Suppressor macrophage (primary cell): ENCODE data around the gene TRIM59.
A peak's percentile ranks its signal among the peaks of the same experiment; 100 is the strongest.

ENCODE experiments used
- DNase-seq, 4 experiments: peaks; one replicate each; pipeline ENCODE4 v3.0.0-alpha.2; 2020 to 2022
- total RNA-seq, 17 experiments: gene quantifications; one replicate each; lab custom pipeline; 2026; ENCODE audit warnings: mixed read lengths in 6 of 17, inconsistent platforms in 3 of 17; lab: John Stamatoyannopoulos, UW

Gene TRIM59, protein sequence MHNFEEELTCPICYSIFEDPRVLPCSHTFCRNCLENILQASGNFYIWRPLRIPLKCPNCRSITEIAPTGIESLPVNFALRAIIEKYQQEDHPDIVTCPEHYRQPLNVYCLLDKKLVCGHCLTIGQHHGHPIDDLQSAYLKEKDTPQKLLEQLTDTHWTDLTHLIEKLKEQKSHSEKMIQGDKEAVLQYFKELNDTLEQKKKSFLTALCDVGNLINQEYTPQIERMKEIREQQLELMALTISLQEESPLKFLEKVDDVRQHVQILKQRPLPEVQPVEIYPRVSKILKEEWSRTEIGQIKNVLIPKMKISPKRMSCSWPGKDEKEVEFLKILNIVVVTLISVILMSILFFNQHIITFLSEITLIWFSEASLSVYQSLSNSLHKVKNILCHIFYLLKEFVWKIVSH
- 0.90 to 15.4 (median 5.0) reads per million in 17 experiments for total RNA-seq

DNA sequence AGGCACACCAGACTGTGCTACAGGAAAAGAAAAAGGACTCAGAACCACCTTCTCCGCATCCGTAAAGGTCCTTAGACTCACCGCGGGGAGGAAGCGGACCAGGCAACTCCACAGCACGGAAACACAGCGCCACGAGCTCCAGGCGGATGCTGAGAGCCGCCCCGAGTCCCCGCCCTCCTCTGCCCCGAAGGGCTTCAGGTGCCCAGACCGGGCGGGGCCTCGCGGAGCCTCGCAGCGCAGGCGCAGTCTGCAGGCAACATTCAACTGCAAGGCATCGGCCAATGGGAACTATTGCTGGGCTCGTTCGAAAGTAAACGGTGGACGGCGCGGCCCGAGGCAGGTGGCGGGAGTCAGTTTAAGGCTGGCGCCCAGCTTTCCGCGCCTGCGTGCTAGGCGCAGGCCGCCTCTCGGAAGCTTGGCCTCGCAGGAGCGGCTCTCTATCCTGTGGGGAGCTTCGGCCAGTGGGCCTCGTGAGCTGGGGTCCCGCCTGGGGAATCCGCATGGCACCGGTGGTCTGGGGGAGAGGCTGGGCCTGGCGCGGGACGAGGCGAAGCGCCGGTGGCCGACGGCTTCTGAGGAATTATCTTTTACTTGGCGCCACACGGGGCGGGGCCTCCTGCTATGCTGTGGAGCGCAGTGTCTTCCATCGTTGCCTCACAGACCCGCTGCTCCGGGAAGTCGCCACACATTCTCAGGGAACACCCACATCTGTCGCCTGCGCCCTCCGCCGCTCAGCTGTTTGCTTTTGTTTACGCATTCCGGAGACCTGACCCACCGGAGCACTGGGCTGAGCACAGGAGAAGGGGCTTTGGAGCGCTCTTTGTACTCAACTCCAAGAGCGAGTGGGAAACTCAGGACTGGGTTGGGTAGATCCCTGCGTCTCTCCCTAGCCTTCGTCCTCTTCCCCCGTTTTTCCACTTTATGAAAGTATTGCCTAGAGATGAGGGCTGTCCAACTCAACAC lies at the start of gene TRIM59:
Gene TRIM59 (minus strand): TSS at position 151 of the 963 bp plus-strand sequence. CDS start 10,603 bp downstream, outside the sequence.
- DNase-seq: peak; percentile 93 to 95 (median 94)

DNA sequence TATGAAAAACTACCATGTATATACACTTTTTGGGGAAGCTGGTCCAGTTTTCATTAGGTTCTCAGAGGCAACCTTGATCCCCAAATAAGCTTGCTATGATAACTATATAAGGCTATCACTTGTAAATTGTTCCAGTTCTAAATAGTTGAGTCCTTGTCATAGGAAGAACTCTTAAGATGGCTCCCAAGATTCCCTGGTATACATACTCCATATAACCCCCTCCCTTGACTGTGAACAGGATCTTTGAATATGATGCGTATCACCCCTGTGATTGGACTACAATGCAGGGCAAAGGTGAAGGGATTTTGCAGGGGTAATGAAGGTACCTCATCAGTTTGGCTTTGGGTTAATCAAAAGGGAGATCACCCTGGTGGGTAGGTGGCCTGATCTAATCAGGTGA lies 48.6 kb upstream of the TRIM59 start:
- no peak for DNase-seq

DNA sequence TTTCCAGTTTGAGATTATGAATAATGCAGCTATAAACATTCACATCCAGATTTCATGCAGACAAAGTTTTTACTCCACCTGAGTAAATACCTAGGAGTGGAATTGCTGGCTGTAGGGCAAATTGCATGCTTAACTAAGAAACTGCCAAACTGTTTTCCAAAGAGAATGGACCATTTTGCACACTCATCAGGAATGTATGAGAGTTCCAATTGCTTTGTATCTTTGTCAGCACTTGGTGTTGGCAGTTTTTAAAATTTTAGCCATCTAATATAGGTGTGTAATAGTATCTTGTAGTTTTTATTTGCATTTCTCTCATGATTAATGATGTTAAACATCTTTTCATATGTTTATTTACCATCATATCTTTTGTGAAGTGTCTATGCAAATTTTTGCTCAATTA lies 40.6 kb upstream of the TRIM59 start:
- no peak for DNase-seq

DNA sequence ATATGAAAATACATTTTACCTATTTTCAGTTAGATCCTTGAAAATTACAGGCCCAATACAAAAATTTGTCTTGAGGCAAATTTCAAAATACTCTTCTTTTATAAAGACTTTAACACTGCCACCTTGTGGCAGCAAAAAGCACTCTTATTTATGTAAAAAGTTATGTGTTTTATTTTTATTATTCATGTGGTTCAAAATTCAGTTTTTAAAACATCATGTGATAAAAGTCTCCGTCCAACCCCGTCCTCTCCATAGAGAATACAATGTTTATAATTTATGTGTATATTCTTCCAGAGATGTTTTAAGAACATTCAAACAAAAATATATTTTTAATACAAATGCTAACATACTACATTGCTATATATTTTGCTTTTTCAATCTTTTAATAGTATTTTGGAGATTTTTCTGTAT lies 36.9 kb upstream of the TRIM59 start:
- DNase-seq: peak in 3 of 4 experiments; percentile 47 to 81 (median 64)

DNA sequence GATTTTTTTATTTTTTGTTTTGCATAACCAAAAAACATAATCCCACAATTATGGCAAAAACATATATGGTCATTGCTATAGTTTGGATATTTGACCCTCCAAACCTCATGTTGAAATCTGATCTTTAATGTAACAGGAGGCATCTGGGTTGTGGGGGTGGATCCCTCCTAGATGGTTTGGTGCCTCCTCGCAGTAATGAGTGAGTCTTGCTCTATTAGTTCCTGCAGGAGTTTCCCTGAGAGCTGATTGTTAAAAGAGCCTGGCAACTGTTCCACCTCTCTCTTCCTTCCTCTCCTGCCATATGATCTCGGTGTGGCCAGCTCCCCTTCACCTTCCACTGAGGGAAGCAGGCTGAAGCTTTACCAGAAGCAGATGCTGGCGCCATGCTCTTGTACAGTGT lies 33.2 kb upstream of the TRIM59 start:
- no peak for DNase-seq

DNA sequence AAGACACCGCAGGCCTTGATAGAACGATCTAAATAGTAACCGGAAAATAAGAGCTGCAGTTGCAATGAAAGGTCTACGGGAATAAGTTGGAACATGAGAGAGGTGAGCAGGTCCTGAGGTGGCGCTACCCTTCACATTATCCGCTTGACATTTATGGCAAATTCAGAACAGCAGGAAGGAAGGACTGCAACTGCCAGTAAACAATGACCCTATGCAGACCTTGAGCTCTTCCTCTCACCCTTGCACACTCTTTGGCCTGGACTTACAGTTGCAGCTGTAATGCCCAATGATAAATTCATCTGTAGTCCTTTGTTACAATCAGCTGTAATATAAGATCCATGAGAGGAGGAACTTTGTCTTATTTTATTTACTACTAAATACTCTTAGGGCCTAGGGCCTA lies 32.3 kb upstream of the TRIM59 start:
- DNase-seq: no peak

DNA sequence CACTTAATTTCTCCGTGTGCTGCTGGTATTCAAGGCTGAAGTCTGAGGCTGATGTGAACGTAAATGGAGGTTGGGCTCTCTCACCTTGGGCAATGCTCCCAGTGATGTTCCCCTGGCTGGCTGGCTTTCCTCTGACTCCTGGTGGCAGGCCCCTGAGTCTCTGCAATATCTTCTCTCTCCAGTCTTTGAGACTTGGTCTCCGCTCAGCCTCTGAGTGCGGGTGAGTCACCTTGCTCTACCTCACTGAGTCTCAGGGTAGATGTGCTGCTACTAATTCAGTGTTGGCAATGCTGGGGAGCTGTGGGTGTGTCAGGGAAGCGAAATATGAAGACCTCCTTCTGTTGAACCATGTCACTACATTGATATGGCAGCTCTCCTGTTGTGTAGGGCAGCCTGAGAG lies 31.3 kb upstream of the TRIM59 start:
- DNase-seq: no peak

DNA sequence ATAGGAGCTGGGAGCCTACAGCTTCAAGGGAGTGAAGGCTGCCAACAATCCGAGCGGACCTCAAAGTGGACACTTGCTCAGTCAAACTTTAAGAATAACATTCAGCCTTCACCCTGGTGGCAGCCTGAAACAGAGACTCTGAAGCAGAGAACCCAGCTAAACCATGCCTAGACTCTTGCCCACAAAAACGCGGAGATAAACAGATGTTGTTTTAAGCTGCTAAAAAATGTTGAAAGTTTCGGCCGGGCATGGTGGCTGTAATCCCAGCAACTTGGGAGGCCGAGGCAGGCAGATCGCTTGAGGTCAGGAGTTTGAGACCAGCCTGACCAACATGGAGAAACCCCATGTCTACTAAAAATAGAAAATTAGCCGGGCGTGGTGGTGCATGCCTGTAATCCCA lies 29.8 kb upstream of the TRIM59 start:
- DNase-seq: no peak

DNA sequence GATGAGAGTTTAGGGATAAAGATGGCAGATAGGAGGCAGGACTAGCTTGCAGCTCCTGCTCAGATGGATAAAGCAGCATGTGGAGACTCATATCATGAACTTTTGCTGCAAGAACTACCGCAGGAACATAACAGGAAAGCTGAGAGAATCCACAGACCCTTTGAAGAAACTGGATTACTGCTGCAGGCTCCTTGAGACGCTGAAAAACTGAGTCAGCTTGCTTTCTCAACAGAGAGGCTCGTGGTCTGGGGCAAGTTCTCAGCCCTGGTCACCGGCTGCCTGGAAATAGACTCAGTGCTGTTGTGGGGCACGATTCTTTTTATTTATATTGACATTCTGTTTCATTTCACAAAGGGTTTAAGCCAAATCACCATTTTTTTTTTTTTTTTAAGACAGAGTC lies 28.8 kb upstream of the TRIM59 start:
- no peak for DNase-seq

DNA sequence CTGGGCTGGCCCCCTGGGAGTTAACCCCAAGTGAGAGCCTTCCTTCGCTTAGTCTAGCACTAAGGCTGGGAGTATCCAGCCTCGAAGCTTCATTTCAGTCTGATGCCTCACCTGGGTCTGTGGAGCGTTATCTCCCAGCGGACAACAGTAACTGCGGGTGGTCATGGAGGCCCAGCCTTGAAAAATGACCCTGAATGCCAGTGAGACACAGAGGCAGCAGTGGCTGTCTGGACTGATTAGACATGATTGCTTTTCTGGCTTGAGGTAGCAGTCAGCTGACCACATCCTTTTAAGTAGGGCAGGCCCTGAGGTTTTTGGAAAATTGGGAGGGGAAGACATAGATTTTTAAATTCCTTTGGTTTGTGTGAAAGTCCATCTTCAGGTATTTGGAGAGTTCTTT lies 28.2 kb upstream of the TRIM59 start:
- DNase-seq: no peak

DNA sequence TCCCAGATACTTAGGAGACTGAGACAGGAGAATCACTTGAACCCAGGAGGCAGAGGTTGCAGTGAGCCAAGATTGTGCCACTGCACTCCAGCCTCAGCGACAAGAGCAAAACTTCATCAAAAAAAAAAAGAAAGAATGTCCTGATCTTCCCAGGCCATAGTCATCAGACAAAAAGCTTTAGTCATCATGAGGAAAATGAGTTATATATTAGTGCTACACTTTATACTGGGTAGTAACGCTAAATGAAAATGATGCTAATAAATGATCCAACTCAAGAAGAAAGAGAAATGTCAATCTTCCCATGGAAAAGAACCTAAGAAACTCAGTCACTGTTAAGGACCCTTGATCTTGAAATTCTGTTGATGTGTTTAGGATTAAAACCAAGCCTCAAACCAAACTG lies 26.3 kb upstream of the TRIM59 start:
- no peak for DNase-seq

DNA sequence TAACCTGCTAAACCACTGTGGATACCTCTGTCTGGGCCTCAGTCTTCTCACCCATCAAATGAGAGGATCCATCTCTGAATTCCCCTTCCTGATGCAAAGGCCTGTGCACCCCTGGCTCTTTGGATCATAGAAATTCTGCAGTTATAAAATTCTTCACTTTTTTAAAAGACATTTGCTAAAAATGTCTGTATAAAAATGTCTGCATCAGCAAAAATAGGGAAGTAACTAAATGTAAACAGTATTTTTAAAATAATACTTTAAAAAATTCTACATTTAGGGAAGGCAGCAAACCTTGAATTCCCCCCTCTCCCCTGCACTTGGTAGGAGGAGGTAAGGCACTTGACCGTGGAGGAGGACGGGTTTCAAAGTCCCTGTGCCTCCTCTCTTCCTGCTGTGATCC lies 25.6 kb upstream of the TRIM59 start:
- DNase-seq: no peak

DNA sequence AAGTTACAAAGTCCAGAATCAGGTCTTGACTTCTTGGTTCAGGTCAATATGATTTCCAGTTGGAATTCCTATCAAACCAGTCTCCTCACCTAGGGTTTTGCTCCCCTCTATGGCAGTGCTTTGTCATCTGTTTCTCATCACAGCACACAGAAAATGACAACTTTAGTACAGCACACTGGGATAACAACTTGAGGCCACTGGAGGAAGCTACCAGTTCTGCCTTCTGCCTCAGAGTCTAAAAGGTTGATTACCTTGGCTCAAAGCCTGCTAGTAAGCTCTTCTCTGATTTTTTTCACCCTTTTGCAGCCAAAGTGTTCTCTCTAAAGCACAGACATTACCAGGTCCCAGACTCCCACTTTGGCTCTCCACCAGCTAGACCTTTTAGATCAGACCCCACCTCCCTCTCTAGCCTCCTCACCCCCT lies 24.8 kb upstream of the TRIM59 start:
- DNase-seq: no peak

DNA sequence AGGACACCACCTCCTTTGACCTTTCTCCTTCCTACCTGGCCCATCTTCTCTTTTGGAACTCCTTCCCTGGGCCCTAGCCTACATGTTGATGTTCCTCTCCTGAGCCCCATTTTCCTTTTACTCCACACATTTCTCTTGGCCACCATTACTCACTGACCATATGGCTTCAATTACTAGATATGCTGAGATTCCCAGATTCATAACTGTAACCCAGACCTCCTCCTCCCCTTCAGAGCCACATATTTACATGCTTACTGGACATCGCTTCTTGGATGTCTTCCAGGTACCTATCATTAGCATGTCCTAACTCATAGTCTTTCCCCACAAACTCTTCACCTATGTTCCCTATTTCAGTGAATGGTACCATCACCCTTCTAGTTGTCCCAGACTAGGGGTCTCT lies 24.4 kb upstream of the TRIM59 start:
- no peak for DNase-seq

DNA sequence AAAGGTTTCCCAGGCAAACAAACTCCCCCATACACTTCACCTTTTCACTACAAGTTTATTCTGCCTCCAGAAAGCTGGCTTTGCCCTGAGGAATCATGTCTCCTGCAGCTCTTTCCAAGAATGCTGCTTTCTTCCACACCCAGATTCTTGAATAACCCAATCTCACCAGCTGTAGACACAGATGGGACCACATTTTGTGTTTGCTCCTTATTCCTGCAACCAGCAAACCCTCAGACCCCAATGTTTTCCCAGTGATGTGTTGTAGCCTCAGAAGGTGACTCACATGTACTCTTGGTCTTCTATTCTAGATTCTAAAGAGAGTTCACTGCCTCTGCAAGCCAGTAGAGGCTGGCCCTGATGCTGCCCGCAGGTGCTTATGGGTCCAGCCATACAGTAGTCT lies 23.6 kb upstream of the TRIM59 start:
- DNase-seq: no peak

DNA sequence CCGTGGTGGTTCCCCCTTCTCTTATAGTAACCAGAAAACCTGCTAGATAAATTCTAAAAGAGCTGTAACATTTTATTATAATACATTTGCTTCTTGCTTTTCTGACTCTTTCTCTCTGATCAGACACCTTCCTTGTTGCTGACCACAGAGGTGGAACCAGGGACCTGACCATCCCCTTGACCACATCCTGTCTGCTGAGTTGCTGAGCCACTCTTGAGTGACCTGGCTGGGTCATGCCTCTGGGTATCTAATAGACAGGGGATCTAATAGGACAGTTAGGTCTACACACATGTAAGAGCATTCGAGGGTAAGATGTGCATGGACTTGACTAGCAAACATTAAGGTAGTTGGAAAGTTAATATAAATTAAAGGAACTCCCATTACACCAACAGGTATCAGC lies 22.8 kb upstream of the TRIM59 start:
- no peak for DNase-seq

DNA sequence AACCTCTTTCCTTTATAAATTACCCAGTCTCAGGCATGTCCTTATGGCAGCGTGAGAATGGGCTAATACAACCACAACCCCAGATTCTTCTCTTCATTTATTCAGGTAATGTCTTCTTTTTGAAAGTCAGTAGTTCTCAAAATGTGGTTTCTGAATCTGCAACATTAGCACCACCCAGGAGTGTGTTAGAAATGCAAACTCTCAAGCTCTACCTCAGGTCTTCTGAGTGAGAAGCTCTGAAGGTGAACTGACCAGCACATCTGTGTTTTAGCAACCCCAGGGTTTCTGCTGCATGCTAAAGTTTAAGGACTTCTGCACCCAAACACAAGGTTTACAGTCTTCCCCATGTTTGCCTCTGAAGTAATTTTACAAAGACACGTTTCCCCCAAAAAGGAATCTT lies 22.3 kb upstream of the TRIM59 start:
- DNase-seq: no peak

DNA sequence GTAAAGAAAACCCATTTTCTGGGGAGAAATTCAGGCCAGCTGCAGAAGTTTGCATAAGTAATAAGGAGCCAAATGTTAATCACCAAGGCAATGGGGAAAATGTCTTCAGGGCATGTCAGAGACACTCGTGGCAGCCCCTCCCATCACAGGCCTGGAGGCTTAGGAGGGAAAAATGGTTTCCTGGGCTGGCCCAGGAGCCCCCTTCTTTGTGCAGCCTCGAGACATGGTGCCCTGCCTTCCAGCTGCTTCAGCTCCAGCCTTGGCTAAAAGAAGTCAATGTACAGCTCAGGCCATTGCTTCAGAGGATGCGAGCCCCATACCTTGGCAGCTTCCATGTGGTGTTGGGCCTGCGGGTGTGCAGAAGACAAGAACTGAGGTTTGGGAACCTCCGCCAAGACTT lies 20.6 kb upstream of the TRIM59 start:
- DNase-seq: no peak

DNA sequence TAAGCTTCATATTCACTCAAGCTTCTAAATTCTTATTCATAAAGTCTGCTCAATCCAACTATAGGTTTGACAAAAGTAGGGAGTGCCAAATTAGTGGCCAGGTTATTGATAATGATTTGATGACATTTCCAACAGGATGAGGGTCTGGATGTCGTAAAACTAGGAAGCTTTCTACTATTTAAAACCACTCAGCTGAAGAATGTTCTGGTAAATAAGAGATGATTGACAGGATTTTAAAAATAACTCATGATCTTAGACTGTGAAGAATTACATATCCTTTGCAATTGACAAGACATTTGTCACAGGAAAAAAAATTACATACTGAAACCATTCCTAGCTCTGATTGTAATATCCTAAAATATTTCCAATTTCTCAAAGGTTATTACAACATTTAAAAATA lies 15.4 kb upstream of the TRIM59 start:
- DNase-seq: no peak

DNA sequence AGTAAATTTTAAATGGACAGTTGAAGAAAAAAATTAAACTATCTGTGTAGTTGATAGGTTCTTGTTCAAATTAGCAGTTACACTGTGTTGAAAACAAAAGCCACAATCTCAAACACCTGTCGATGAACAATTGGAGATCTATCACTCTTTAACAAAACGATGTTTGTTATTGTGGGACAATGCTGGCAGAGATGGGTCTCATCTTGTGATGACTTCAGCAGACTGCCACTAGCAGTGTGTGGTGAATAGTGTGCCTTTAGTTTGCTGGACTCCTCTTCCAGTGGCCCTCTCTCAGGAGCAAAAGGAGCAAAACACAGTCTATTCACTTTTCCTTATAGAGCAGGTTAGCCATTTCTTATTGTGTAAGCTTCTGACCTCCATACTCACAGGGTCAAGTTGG lies 14.7 kb upstream of the TRIM59 start:
- no peak for DNase-seq

DNA sequence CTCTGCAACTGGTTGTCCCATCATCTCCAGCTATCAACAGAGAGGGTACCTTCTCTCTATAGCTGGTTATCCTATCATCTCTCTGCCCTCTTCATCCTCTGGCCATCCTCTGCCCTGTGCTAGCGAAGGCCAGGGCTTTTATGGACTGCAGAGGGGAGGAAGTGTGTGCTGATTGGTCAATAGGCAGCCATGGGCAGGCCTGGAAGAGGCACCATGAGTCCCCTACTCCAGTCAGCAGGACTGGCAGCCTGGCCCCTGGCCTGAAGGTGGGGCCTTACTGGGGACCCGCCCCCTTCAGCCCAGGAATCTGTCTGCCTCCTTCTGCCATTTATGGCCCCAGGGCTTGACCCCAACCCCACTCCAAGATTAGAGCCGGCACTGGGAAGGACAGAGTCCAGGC lies 10.4 kb upstream of the TRIM59 start:
- DNase-seq: no peak

DNA sequence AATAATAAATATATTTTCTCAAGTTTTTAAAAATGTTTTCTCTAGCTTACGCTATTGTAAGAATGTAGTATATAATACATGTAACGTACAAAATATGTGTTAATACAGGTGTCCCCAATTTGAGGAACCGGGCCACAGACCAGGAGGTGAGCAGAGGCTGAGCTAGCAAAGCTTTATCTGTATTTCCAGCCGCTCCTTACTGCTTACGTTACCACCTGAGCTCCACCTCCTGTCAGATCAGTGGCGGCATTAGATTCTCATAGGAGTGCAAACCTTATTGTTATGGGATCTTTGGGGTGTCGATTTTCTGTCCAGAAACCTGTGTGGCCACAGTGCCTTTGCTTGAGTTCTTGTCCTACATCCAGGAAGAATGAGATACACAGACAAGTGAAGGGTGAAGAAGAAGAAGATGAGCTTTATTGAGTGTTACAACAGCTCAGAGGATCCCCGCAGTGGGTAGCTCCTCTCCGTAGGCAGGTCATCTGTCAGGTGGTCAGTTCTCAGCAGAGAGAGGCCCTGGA lies 9.9 kb upstream of the TRIM59 start:
- no peak for DNase-seq

DNA sequence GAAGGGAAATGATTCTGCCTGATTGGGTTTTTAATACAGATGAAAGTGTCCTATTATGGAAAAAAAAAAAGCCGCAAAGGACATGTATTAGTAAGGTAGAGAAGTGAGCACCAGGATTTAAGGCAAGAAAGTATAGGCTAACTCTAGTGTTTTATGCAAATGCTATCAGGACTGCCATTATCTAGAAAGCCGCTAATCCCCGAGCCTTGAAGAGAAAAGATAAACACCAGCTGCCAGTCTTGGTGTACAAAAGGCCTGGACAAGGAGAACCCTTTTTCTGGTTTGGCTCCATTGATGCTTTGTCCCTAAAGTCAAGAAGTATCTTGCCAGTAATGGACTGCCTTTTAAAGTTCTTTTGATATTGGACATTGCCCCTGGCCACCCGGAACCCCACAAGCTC lies 8.6 kb upstream of the TRIM59 start:
- DNase-seq: no peak
